Left renal cortex interstitium (tissue), 4 donors: Measurements from ENCODE around the gene GPR146. TPM values are rescaled to one million over a fixed set of nuclear protein-coding genes. Genes with fewer than 3 reads are reported as not detected.

ENCODE experiments used
- DNase-seq, 4 donors: peaks; one replicate each; pipeline ENCODE4 v3.0.0-alpha.2; 2013; ENCODE audit warnings: low read depth in 4 of 4, low spot score in 2 of 4, missing footprints in 1 of 4
- polyA plus RNA-seq, 4 donors: library from polyadenylated mRNA; unstranded; fragments of 120-200 nt; gene quantifications; one replicate each; pipeline ENCODE4 v1.2.1, GENCODE V29; 2013; ENCODE audit not compliant: insufficient read length in 4 of 4

GPR146 gene
- polyA plus RNA-seq, 4 donors = 1.9 to 5.5 (median 4.3) TPM

DNA sequence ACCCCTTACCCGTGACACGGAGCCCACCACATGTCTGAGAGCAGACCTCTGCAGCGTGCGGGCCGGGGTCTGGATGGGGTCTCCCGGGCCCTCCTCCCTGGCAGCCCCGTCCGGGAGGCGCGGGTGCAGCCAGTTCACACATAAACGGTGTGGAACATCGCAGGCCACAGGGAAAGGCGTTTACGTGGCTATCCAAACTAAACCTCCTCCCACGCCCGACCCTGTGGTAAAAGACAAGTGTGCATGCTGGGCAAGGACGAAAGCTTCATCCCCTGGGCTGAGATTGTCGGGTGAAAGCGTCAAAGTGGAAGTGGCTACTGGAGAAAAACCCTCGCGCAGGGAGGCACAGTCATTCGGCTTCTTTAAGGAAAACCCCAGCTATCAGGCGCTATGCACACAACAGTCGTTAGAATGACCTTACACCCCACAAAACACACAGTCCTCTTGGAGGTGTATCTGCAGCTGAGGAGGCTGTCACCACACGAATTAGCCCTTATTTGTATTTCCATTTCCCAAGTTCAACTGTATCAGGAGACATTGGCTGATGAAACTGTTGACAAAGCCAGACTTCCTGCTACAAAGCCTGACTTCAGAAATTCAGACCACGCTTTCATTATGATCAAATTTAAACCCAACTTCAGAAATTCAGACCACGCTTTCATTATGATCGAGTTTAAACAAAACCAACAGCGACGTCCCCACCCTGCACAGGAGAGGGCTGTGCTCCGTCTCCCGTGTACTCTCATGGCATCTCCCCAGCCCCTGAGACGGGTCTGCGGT lies 58.9 kb downstream of the GPR146 start:
- DNase-seq = no peak

DNA sequence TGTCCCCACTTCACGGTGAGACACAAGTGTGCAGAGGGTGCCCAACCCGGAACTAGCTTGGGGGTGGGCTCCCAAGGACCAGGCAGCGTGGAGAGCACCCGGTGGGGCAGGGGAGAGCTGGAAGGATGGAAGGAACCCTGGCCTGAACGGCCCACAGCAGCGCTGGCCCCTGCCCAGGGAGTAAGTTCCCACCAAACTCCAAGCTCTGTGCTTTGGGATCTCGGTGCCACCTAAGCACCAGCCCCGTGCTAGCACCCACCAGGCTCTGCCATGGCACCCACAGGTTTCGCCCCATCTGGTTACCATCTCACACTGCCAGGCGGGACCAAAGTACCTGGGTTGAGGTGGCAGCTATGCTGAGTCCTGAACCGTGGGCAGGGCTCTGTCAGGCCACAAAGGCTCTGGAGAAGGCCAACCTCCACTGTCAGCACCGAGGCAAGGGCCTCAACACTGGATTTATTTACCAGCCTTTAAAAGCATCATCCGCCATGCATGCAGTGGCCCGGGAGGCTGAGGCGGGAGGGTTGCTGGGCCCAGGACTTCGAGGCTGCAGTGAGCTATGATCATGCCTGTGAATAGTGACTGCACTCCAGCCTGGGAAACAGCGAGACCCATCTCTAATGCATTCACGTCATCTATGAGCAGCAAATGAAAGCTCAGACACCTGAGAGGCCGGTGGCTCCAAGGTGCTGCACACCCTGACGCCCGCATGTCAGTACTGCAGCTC lies 59.6 kb downstream of the GPR146 start:
- no peak for DNase-seq

DNA sequence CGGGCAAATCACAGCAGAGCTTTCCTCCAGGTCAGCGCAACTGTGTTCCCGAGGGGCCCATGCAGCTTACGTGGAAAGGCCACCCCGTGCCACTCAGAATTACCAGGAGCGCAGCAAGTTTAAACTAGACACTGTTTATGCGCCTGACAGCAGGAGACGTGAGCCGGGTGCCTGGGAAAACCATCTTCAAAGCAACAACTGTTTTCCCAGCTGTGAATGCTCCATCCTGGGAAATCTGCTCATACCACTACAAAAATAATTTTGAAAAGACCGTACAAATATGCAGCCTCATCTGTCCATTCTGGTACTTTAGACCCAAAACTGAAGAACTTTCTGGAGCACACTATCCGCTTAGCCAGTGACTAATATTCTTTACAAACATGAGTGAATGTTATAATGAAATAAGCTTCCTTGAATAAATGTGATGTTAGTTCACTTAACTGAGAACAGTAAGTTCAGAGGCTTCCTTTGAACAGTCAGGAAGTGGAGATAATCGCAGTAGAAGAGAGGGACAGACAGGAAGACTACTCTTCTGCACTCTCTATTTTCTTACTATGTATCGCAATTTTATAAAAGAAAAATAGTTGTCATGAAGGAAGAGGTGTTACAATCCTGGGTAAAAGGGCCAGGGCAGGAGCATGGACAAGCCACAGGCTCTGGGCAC lies 60.3 kb downstream of the GPR146 start:
- no peak for DNase-seq

DNA sequence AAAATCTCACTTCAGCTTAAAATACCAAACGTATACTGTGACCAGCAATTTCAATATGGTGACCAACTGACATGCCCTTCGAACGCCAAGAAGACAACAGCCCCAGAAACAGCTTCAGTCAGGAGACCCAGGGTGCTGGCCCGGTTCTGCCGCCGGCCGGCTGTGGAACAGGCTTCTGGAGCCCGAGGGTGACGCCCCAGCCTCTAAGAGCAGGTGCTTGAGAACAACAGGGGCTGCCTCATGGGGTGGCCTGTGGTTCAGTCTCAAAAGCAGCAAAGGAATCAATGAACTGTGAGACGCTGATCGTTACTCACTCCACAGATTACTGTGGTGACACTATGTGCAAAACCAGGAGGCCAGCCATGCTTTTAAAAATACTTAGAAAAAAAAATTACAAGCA lies 60.8 kb downstream of the GPR146 start:
- DNase-seq = no peak

DNA sequence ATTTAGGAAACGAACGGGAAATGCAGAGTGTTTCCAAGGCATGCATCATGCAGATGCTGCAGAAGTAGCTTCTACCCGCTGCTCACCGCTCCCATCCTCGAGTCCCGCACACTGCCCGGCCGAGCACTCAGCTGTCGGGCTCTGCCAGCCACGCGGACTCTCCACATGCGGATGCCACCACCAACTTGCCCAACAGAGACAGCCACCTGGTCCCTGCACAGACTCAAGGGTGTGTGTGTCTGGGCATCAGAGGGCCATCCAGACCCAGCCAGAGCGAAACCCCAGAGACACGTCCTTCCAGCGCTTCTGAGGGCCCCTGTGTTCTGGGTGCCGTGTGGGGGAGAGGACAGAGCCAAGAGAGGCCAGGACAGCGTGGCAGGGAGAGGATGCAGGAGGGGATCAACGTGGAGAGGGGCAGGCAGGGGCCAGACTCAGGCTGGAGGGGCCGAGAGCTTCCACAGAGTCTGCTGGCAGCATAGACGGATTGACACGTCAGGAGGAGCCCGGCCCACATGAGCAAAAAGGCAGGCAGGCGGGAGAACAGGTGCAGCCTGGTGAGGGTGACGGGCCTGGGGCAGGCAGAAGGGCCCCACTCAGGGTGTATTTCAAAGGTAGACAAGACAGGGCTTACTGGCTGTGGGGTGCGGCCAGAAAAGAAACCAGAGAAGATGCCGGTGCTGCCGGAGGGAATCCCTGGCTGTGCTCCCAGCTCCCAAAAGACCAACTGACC lies 61.9 kb downstream of the GPR146 start:
- no peak for DNase-seq

DNA sequence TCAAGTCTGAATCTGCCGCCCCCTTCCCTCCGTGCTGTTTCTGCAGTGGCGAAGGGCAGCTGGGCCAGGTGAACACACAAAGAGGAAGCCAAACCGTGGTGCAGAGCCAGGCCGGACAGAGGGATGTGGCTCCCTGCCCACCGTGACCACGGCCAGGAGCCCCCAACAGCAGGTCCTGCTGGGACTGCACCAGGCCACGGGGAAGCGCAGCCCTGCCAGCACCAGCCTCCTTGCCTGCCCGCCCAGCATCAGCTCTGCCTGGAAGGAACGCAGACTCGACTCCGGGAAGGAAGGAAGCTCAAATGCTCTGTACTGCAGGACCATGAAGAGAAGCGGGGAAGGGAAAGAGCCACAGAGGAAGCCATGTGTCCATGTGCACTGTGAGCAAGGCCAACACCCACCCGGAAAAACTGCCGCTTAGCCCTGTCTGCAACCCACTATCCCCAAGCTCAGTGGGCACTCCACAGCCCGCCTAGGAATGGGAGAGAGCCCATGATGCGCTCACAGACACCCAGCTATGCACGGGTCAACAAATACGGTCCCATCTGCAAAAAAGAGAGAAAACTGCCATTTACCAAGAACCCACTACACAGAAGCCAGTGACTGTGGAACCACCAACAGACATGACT lies 62.6 kb downstream of the GPR146 start:
- DNase-seq = no peak

DNA sequence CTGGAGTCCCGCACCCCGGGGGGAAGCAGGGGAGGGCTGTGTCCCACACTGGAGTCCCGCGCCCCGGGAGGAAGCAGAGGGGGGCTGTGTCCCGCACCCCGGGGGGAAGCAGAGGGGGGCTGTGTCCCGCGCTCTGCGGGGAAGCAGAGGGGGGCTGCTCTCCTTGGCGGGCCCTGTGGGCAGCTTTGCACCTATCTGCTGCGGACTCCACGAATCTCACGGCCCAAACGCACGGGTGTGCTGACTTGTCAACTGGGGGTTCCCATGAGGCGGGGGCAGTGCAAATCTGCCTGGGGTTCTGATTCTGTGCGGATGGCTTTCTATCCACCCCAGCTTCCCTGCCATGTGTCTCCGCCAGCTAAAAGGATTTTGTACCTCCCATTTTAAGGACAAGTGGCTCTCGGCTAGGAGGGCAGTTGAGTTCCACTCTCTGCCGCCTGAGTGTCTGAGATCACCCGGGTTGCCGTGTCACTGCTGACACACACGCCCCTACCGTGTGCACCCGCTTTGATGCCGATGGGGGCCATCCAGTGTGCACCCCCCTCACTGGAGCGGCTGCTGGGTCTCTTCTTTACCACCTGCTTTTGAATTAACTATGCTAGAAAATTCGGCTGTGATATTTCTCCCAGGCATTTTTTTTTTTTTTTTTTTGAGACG lies 64.0 kb downstream of the GPR146 start:
- no peak for DNase-seq

Other genes with a start within 250 kb of the GPR146 start
- gene SUN1, start 212.1 kb upstream of the GPR146 start, polyA plus RNA-seq = 100 to 1,000 TPM; 107 to 191 (median 147) TPM
- gene GET4, start 168.0 kb upstream of the GPR146 start, polyA plus RNA-seq = 10 to 100 TPM; 29.7 to 67.4 (median 51.2) TPM
- gene ADAP1, start 89.9 kb upstream of the GPR146 start, polyA plus RNA-seq = 10 to 100 TPM; 11.5 to 22.3 (median 18.5) TPM
- gene COX19, start 69.0 kb upstream of the GPR146 start, polyA plus RNA-seq = 10 to 100 TPM; 10.3 to 17.0 (median 14.8) TPM
- 1 to 10 TPM; 1.9 to 6.1 (median 2.9) TPM for gene CYP2W1, start 61.4 kb upstream of the GPR146 start, polyA plus RNA-seq
- 1 to 10 TPM; 5.0 to 6.9 (median 6.6) TPM for gene GPER1, start 43.6 kb downstream of the GPR146 start, polyA plus RNA-seq
- 10 to 100 TPM; 18.6 to 25.9 (median 25.0) TPM for gene ZFAND2A, start 115.7 kb downstream of the GPR146 start, polyA plus RNA-seq
- 10 to 100 TPM in 3 of 4 donors, 1 to 10 TPM in 1; 6.6 to 20.2 (median 15.1) TPM for gene UNCX, start 188.3 kb downstream of the GPR146 start, polyA plus RNA-seq